ENCODE measurements around the gene ENPP1. TPM values are rescaled to one million over a fixed set of nuclear protein-coding genes. Genes with fewer than 3 reads are reported as not detected.
A peak's percentile ranks its signal among the peaks of the same experiment; 100 is the strongest.
"Not testable (repeated sequence)": the region's sequence is repeated elsewhere in the genome, so short reads cannot be mapped to it uniquely, and the experiment has no call there.

ENPP1 gene
- total RNA-seq, 1 experiment from 2014 or later = 5.0 TPM

- not testable (repeated sequence) for DNase-seq (ENCODE audit: low spot score)
Observed at GRCh38 chr6:131916091-131916796, 108.4 kb downstream of the ENPP1 start.

- no peak for DNase-seq (ENCODE audit: low spot score)
Observed at GRCh38 chr6:131916847-131917246, 109.0 kb downstream of the ENPP1 start.

- no peak for DNase-seq (ENCODE audit: low spot score)
Observed at GRCh38 chr6:131917318-131917717, 109.5 kb downstream of the ENPP1 start.

- DNase-seq (ENCODE audit: low spot score) = no peak
Observed at GRCh38 chr6:131917763-131918649, 110.2 kb downstream of the ENPP1 start.

- DNase-seq (ENCODE audit: low spot score) = no peak
Observed at GRCh38 chr6:131918650-131919355, 111.0 kb downstream of the ENPP1 start.

- no peak for DNase-seq (ENCODE audit: low spot score)
Observed at GRCh38 chr6:131920656-131921055, 112.8 kb downstream of the ENPP1 start.

GRCh38 chr6:131923356-131923755 is 115.5 kb downstream of the ENPP1 start:
- peak; percentile 63 for DNase-seq (ENCODE audit: low spot score)

- DNase-seq (ENCODE audit: low spot score) = peak; percentile 54
Observed at GRCh38 chr6:131924881-131925474, 117.2 kb downstream of the ENPP1 start.

GRCh38 chr6:131929264-131929663 is 121.4 kb downstream of the ENPP1 start:
- DNase-seq (ENCODE audit: low spot score) = no peak

- no peak for DNase-seq (ENCODE audit: low spot score)
Observed at GRCh38 chr6:131929976-131930375, 122.2 kb downstream of the ENPP1 start.

GRCh38 chr6:131931063-131931750 is 123.4 kb downstream of the ENPP1 start:
- no peak for DNase-seq (ENCODE audit: low spot score)

- DNase-seq (ENCODE audit: low spot score) = no peak
Observed at GRCh38 chr6:131936156-131936555, 128.3 kb downstream of the ENPP1 start.

GRCh38 chr6:131937226-131937625 is 129.4 kb downstream of the ENPP1 start:
- DNase-seq (ENCODE audit: low spot score) = no peak

GRCh38 chr6:131937703-131938631 is 130.1 kb downstream of the ENPP1 start:
- no peak for DNase-seq (ENCODE audit: low spot score)

Other genes with a start within 250 kb of the ENPP1 start
- gene ARG1, start 234.8 kb upstream of the ENPP1 start, total RNA-seq (2014; rRNA removed; shearing (Covaris generic)) = not detected in 2 replicates
- 14.8 and 22.6 TPM in 2 replicates for gene MED23, start 179.8 kb upstream of the ENPP1 start, total RNA-seq (2014; rRNA removed; shearing (Covaris generic))
- gene ENPP3, start 170.7 kb upstream of the ENPP1 start, total RNA-seq (2014; rRNA removed; shearing (Covaris generic)) = 0.89 TPM in 1 of 2 replicates, not detected in the other
- gene OR2A4, start 106.6 kb upstream of the ENPP1 start, total RNA-seq (2014; rRNA removed; shearing (Covaris generic)) = not detected in 2 replicates
- gene CTAGE9, start 97.0 kb upstream of the ENPP1 start, total RNA-seq (2014; rRNA removed; shearing (Covaris generic)) = not detected in 2 replicates
- gene CCN2, start 143.4 kb downstream of the ENPP1 start, total RNA-seq (2014; rRNA removed; shearing (Covaris generic)) = 42.1 and 42.6 TPM in 2 replicates

Data from A172 (cell line).